ELF-1 (cell line): Measurements from ENCODE around the gene SPATS2.

Experiments
- DNase-seq: peaks from one replicate; pipeline ENCODE4 v3.0.0-alpha.2; 2016; ENCODE audit warnings: low read depth, low spot score

The SPATS2 gene

DNA sequence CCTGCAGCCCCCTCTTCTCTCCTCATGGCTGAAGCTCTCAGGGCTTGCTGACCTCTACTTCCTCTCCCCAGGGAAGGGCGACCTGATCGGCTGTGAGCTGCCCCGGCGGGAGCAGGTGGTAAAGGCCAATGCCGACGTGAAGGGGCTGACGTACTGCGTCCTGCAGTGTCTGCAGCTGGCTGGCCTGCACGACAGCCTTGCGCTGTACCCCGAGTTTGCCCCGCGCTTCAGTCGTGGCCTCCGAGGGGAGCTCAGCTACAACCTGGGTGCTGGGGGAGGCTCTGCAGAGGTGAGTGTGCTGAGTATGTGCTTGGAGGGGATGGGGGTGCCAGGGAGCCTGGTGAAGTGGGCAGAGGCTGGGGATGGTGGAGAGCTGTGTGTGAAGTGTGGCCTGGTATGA, 187.0 kb downstream of the SPATS2 start:
- no peak for DNase-seq

DNA sequence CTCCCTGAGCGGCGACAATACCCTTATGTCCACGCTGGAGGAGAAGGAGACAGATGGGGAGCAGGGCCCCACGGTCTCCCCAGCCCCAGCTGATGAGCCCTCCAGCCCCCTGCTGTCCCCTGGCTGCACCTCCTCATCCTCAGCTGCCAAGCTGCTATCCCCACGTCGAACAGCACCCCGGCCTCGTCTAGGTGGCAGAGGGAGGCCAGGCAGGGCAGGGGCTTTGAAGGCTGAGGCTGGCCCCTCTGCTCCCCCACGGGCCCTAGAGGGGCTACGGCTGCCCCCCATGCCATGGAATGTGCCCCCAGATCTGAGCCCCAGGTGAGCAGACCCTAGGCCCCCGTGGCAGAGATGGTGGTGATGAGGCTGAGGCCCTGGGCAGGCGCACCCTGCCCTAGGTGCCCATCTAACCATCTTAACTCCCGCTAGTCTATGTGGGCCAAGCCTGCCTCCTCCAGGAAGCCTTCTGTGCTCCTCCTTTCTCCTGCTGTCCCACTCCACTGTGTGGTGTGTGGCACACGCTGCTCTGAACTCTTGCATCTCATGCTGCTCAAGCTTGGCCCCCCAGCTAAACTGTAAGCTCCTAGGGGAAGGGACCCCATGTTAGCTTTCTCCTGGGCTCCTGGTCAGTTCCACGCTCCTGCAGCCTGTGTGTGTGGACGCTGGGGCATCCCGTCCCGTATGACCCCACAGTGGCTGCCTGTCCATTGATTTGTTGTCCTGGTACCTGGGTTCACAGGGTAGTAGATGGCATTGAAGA, 188.5 kb downstream of the SPATS2 start:
- no peak for DNase-seq

DNA sequence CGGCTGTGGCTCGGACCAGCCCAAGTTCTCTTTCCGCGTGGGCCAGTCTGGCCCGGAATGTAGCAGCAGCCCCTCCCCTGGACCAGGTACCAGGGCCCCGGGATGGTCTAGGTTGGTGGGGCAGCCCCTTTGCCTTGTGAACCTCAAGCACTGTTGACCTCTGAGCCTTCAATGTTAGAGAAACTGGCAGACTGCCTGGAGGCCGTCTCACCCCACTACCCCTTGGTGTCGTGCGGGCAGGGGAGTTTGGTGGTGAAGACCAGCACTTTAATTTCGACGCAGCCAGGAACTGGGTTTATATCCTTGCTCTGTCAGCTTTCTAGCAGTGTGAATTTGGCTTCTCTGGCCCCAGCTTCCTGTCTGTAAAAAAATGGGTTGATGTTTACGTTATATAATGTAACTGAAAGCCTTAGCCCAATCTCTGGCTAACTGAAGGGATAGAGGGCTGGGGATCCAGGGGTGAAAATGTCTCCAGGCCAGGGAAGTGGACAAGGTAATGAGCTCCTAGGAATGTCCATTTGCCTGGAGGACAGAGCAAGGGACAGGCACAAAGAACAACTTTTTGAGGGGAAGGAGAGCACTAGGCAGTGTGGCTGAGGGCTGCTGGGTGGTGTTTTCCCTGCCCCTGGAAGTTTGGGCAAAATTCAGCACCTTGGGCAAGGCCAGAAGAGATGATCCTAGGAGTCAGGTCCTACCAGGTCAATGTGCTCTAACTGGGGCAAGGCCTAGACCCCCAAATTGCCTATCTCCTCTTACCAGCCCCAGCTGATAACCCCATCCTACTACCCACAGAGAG, 189.3 kb downstream of the SPATS2 start:
- DNase-seq = no peak

DNA sequence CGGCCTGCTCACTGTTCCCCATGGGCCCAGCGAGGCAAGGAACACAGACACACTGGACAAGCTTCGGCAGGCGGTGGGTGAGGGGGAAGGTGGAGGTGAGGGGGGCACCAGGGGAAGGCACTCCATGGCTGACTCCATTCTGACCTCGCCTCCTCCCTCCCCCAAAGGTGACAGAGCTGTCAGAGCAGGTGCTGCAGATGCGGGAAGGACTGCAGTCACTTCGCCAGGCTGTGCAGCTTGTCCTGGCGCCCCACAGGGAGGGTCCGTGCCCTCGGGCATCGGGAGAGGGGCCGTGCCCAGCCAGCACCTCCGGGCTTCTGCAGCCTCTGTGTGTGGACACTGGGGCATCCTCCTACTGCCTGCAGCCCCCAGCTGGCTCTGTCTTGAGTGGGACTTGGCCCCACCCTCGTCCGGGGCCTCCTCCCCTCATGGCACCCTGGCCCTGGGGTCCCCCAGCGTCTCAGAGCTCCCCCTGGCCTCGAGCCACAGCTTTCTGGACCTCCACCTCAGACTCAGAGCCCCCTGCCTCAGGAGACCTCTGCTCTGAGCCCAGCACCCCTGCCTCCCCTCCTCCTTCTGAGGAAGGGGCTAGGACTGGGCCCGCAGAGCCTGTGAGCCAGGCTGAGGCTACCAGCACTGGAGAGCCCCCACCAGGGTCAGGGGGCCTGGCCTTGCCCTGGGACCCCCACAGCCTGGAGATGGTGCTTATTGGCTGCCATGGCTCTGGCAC, 190.1 kb downstream of the SPATS2 start:
- no peak for DNase-seq

GRCh38 chr12:49557917-49558215, 190.6 kb downstream of the SPATS2 start:
- DNase-seq = no peak

- DNase-seq = no peak
Observed at GRCh38 chr12:49558526-49558925, 191.3 kb downstream of the SPATS2 start.

GRCh38 chr12:49559011-49559675, 191.9 kb downstream of the SPATS2 start:
- no peak for DNase-seq

DNA sequence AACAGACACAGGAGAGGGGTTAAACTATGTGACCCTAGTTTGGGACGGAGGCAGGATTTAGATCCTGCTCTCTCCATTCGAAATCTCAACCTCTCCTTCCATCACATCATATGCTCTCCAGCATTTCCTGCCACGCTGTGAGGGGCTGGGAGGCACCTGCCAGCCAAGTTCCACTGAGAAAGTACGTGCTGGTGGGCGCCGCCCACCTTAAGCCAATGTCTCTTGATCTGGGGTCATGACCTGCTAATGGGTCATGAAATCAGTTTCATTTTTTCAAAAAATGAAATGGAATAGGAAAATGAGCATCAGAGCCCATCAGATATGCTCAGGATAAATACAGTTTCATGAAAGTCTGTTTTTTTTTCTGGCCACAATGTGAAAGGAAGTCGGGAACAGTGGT, 193.4 kb downstream of the SPATS2 start:
- DNase-seq = no peak

DNA sequence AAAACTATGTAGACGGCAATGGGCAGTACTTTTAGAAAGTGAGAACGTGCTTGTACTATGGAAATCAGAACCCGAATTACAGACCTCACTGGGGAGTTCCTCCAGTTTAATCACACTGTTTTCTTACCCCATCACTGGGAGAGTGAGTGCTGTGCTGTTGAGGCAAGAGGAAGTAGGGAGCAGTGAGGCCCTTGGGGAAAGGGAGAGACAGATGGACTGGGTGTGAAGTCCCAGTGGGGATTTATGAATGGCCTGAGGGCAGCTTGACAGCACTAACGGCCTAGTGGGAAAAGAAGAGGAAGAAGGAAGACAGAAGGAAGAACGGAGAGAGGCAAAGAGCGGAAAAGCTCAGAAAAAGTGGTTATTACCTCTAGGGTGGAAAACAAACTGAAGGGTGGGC, 195.0 kb downstream of the SPATS2 start:
- no peak for DNase-seq

- no peak for DNase-seq
Observed at GRCh38 chr12:49562831-49563230, 195.6 kb downstream of the SPATS2 start.

DNA sequence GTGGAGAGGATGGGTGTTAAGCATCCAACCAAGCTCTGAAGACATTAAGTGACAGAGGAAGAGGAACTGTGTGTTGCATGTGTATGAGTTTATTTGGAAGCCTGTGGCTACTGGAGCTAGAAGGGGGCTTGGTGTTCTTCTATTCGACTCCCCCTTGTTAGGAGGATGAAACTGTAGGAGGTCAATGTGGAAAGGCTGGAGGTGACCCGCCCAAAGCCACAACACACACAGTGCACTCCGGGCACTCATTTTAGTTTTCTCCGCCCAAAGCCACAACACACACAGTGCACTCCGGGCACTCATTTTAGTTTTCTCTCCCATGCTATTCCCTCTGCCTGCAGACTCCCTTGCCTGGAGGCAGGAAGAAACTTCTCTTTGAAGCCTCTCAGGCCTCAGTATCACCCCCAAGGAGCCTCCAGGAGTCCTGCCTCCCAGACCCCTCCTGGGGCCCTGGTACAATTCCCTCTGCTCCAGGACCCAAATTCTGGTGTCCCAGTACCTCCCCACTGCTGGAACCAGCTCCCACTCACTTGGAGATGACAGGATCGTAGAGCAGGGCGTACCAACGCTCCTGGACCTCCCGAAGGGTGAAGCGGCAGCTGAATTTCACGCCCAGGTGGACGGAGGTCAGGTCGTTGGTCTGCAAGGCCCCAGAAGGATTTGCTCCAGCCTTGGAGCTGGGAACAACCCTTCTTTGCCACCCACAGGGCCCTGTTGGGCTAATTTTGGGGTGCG, 196.9 kb downstream of the SPATS2 start:
- DNase-seq = no peak

GRCh38 chr12:49564686-49565405, 197.6 kb downstream of the SPATS2 start:
- DNase-seq = no peak

GRCh38 chr12:49565406-49566265, 198.4 kb downstream of the SPATS2 start:
- DNase-seq = no peak

DNA sequence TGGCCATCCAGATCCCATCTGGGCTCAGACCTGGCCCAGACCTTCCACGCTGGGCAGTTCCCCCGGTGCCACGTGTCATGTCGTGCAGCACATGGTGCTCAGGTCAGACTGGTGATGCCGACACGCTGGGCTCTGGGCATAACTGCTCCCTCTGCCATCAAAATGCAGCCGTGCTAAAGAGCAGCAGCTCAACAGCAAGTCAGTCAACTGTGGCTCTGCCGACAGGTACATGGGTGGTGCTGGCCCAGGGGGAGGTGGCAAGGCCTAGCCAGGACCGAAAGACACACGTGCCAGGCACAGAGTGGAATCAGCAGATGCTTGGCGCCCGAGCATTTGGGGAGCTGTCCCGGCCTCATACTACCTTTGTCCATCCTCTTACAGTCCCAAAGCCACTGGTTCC, 199.1 kb downstream of the SPATS2 start:
- DNase-seq = no peak

DNA sequence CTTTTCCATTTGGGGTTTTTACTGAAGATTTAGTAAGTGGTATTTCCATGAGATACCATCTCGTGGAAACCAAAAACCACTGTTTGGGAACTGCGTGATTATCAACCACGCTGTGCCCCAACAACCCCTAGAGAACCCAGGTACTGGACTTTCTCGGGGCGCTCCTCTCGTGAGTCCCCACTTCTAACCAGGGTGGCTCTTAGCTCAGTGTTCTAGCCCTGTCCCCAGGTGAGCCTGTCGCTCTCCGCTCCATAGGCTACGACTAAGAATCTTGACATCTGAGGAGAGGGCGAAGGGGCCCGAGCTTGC, 200.0 kb downstream of the SPATS2 start:
- no peak for DNase-seq

DNA sequence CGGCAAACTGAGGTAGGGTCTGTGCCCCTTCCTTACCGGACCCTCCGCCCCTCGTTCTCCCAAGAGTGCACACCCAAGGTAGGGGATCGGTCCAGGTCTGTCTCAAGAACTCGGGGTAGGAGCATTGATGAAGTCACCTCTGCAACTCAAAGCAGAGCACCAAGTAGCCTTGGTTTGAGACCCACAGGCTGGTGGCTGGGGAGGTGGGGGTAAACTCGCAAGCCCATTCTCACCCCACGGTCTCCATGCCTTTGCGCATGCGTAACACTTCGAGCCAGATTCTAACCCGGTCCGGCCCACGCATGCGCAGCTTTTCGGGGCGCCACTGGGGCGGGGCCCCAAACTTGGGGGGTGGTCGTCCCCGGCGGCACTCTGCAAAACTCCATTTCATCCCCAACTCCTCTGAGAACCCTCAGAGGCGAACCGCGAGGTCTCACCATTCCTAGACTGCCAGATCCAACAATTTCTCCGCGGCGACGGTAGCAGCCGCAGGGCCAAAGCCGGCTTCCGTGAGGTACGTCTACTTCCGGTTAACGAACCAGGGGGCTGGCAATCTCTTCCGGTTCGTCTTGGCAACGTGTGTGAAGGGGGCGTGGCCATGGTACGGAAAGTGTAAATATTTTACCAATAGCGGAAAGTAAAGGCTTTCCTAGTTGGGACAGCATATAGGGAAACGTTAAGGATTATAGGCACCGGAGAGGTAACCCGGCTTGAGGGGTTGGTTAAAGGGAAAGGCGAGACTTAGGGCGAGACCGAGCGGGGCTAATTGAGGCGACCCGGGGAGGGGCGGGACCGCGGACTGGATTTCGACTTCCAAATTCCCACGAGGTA, 200.6 kb downstream of the SPATS2 start, which contains the start of gene MCRS1:
Gene MCRS1, minus strand, starts transcription at position 532 of the 831 bp plus-strand sequence. CDS start 1,411 bp downstream, outside the sequence.
- peak; percentile 91 for DNase-seq

DNA sequence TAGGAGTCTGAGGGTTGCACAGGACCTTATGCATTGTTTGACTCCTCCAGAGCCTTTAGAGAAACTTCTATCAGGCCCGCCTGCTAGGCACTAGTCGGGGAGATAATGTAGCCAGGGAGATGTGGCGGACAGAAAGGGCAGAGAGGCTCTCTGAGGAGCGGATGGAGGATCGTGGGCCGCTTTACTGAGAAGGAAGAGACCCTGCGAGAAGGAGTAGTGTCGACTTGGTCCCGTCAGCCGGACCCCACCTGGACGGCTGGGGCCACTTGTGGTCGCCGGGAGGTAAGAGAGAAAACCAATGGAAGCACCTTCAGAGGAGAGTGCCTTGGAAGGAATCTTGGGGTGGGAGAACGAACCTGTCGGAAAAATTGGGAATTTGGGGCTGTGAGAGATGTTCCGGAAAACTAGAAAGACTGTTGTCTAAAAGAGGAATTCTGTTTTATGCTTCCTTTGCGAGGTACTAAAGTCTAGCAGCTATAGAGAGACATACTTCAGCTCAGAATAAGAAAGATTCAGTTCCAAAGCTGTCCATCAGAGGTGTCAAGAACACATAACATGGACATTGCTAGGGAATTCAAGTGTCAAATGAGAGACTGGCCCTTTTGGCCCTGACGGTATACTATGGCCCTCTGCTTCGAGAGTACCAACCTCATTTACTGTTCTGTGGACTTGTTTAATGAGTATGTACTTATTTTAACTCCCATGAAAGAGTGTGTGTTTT, 201.3 kb downstream of the SPATS2 start:
- DNase-seq = no peak
